Measurements from ENCODE around the gene ATP2C1. TPM values are rescaled to one million over a fixed set of nuclear protein-coding genes. Genes with fewer than 3 reads are reported as not detected.

Gene ATP2C1
- total RNA-seq, 2 donors from 2014 or later: 100 to 109 TPM

DNA sequence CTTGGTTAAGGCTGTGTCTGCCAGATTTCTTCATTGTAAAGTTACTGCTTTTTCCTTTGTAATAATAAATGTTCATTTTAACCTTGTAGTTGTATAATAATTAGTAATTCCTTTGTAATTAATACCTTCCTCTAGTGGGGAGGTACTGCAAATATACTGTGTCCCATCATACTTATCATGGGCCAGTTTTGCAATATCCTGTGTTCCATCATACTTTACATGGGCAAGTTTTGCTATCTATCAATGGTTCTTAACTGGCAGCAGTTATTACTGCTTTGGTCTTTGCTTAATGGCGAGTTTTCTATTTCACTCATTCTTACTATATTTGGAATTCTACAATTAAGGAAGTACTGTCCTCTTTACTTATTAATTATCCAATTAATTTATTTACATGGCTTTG, 10.6 kb downstream of the ATP2C1 start:
- Mint-ChIP-seq H3K4me1 (ENCODE audit: low read depth in 2 of 2) (peaks cover 61 to 73% of the 10 kb centered on the region in 2 donors), H3K27ac (peak overlapping the region; percentile 65 to 84), H3K36me3 (peaks cover 4% of the 10 kb centered on the region), H3K4me3 (no peak overlapping the region), H3K27me3 (no peaks in the 10 kb centered on the region), H3K9me3 (no peaks in the 10 kb centered on the region)
- DNase-seq (ENCODE audit: low spot score) (no peak), ATAC-seq (peak in 1 of 2 donors; percentile 67)

DNA sequence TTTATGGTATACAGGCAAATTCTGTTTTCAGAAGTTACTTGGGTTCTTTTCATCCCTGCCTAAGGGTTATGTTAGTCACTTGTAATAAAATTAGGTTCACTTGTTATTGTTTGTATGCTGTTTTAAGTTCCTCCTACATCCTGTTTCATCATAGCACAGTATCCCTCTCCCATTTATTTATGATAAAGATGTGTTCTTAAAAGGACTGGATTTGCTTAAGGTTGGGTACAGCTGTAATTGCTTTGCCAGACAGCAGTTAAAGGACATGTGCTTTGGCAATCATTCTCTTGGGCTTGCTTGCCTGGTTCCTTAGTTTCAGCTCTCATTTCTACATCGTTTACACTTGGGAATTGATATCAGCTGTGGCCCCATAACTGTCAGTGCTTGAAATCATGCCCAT, 11.7 kb downstream of the ATP2C1 start:
- H3K4me3 Mint-ChIP-seq: peak overlapping the region; percentile 56
- peaks cover 4% of the 10 kb centered on the region for H3K36me3 Mint-ChIP-seq
- H3K4me1 Mint-ChIP-seq (ENCODE audit: low read depth in 2 of 2): peaks cover 61 to 73% of the 10 kb centered on the region in 2 donors
- no peaks in the 10 kb centered on the region for H3K27me3 Mint-ChIP-seq
- H3K9me3 Mint-ChIP-seq: no peaks in the 10 kb centered on the region
- no peak for DNase-seq (ENCODE audit: low spot score)
- no peak for ATAC-seq
- peak overlapping the region; percentile 65 to 84 for H3K27ac Mint-ChIP-seq

DNA sequence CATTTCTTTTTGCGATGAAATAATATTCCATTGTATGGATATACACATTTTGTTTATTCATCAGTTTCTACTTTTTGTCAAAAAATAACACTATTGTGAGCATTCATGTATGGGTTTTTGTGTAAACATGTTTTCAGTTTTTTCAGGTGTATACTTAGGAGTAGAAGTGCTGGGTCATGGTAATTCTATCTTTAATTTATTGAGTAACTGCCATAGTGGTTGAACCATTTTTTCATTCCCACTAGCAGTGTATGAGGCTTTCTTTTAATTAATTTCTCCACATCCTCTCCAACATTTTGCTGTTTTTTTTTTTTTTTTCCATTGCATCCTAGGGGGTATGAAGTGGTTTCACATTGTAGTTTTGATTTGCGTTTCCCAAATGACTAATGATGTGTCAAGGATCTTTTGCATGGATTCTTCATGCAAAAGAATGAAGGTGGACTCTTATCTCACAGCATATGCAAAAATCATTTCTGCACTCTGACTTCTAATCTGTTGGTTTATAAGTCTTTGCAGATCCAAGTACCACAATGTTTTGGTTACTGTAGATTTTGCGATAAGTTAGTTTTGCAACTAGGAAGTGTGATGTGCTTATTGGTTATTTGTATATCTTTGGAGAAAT, 12.6 kb downstream of the ATP2C1 start:
- Mint-ChIP-seq H3K9me3 (no peaks in the 10 kb centered on the region), H3K27me3 (no peaks in the 10 kb centered on the region), H3K4me3 (peak overlapping the region; percentile 2), H3K36me3 (peaks cover 7% of the 10 kb centered on the region), H3K4me1 (ENCODE audit: low read depth in 2 of 2) (peaks cover 56 to 65% of the 10 kb centered on the region in 2 donors), H3K27ac (peak overlapping the region; percentile 65 to 84)
- no peak for ATAC-seq
- DNase-seq (ENCODE audit: low spot score): no peak

DNA sequence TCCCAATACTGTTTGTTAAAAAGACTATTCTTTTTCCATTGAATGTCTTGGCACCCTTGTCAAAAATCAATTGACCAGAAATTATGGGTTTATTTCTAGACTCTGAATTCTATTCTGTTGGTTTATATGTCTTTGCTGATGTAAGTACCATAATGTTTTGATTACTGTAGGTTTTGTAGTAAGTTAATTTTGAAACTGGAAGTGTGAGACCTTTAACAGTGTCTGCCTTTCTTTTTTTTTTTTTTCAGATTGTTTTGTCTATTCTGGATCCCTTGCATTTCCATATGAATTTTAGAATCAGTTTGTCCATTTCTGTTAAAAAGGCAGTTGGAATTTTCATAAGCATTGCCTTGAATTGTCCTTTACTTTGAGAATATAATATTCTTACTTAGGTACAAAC, 13.6 kb downstream of the ATP2C1 start:
- Mint-ChIP-seq H3K36me3 (peaks cover 9% of the 10 kb centered on the region), H3K27ac (peak overlapping the region in 1 of 2 donors; percentile 21), H3K9me3 (no peaks in the 10 kb centered on the region), H3K4me1 (ENCODE audit: low read depth in 2 of 2) (peaks cover 48 to 55% of the 10 kb centered on the region in 2 donors), H3K4me3 (peak overlapping the region; percentile 6), H3K27me3 (no peaks in the 10 kb centered on the region)
- ATAC-seq: no peak
- DNase-seq (ENCODE audit: low spot score): no peak

DNA sequence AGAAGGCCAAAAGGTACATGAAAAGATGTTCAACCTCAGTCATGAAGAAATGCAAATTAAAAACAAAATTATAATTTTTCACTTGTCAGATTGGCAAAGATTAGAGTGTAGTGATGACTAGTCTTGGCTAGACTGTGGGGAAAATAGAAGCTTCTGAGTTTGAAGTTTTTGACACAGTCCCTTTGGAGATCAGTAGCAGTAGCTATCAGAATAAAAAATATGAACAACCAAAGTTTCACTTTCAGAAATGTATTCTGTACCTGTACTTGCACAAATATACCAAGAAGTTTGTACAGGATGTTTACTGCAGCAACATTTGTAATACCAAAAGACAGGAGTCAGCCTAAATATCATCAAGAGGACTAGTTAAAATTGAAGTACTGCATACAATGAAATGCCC, 14.1 kb downstream of the ATP2C1 start:
- peaks cover 45 to 50% of the 10 kb centered on the region in 2 donors for H3K4me1 Mint-ChIP-seq (ENCODE audit: low read depth in 2 of 2)
- H3K27ac Mint-ChIP-seq: peak overlapping the region in 1 of 2 donors; percentile 21
- no peak for DNase-seq (ENCODE audit: low spot score)
- ATAC-seq: peak in 1 of 2 donors; percentile 52
- H3K27me3 Mint-ChIP-seq: no peaks in the 10 kb centered on the region
- H3K4me3 Mint-ChIP-seq: no peak overlapping the region
- H3K36me3 Mint-ChIP-seq: peaks cover 9% of the 10 kb centered on the region
- H3K9me3 Mint-ChIP-seq: no peaks in the 10 kb centered on the region

DNA sequence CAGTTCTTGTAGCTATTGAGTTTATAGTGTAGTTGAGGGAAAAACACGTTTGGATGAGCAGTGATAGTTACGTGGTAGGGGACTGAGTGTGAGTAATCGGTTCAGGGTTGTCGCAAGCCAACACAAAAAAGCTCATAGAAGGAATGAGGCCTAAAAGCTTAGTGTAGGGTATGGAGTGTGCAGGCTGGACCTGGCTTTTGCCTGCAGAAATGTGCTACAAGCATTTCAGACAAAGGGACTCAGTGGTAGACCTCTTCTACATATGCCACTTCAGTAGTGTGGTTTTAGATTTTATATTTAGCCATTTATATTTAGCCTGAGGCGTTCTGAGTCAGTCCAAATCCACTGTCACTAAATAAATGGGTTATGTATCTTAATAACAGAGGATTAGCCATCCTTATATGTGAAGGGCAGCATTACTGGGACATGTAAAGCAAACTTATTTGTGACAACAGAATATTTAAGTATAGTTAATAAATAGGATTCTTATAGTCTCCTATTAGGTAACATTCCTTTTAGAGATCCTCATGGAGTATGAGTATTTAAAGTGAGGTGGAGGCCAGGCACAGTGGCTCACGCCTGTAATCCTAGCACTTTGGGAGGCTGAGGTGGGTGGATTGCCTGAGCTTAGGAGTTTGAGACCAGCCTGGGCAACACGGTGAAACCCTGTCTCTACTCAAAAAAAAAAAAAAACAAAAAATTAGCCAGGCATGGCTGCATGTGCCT, 21.8 kb downstream of the ATP2C1 start:
- H3K9me3 Mint-ChIP-seq: no peaks in the 10 kb centered on the region
- H3K27ac Mint-ChIP-seq: no peak overlapping the region
- DNase-seq (ENCODE audit: low spot score) (no peak), ATAC-seq (no peak)
- H3K4me1 Mint-ChIP-seq (ENCODE audit: low read depth in 2 of 2): peaks cover 21 to 31% of the 10 kb centered on the region in 2 donors
- no peak overlapping the region for H3K4me3 Mint-ChIP-seq
- peaks cover 5% of the 10 kb centered on the region for H3K36me3 Mint-ChIP-seq
- no peaks in the 10 kb centered on the region for H3K27me3 Mint-ChIP-seq

DNA sequence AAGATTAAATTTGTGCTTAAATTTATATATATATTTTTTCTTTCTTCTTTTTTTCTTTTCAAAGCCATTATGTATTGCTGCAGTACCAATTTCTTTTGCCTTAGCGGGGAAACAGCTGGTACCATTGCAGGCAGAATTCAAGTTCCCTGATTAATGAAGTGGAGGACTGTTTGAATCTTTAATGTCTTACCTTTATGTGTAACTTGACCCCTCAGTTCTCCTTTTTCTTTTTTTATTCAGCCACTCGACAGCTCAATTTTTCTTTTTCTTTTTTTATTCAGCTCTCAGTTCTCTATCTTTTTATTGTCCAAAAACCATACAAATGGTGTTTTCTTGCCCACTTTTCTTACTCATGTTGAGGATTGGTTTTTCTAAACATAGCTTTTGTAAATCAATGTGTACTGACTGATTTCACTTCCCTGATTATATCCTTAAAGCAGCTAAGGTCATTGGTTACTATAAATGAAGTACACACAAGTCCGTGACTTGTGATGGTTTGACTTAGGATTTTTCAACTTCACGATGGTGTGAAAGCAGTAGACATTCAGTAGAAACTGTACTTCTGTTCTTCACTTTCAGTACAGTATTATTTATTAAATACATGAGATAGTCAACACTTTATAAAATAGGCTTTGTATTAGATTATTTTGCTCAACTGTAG, 22.8 kb downstream of the ATP2C1 start:
- no peak for DNase-seq (ENCODE audit: low spot score)
- H3K27me3 Mint-ChIP-seq: no peaks in the 10 kb centered on the region
- no peak overlapping the region for H3K4me3 Mint-ChIP-seq
- no peak overlapping the region for H3K27ac Mint-ChIP-seq
- H3K36me3 Mint-ChIP-seq: peaks cover under 1% of the 10 kb centered on the region
- H3K4me1 Mint-ChIP-seq (ENCODE audit: low read depth in 2 of 2): peaks cover 19 to 33% of the 10 kb centered on the region in 2 donors
- no peak for ATAC-seq
- no peaks in the 10 kb centered on the region for H3K9me3 Mint-ChIP-seq

DNA sequence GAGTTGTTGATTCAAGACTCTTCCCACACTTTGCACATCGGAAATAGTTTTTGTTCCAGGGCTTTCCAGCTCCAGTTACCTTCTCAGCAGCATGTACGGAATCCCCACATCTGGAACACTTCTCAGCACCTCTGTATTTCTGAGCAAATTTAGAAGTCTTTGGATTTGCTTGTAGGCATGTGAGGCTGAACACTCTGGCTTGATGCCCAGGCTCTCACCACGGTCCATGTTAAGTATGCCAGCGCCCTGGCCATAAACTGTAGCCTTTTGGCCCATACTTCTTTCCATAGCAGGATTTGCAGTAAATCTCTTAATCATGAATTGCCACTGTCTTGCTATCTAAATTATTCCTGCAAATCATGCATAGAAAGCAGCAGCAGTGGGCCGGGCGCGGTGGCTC, 24.4 kb downstream of the ATP2C1 start:
- Mint-ChIP-seq H3K4me3 (no peak overlapping the region), H3K27ac (no peak overlapping the region), H3K4me1 (ENCODE audit: low read depth in 2 of 2) (peaks cover 30 to 46% of the 10 kb centered on the region in 2 donors), H3K27me3 (no peaks in the 10 kb centered on the region), H3K36me3 (no peaks in the 10 kb centered on the region), H3K9me3 (no peaks in the 10 kb centered on the region)
- DNase-seq (ENCODE audit: low spot score) (no peak), ATAC-seq (no peak)

DNA sequence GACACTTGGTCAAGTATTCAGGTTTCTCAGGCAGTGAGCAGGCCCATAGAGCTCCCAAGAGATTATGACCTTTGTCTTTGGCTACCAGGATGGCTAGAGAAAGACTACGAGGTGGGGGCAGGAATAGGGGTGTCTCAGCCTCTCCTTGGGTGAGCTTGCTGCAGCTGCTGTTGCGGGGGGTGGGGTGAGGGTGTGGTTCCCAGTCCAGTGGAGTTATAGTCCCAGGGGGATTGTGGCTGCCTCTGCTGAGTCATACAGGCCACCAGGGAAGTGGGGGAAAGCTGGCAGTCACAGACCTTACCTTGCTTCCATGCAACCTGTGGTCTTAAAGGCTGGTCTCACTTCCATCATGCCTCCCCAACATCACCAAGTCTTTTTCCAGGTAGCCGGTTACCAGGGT, 31.7 kb downstream of the ATP2C1 start:
- H3K27me3 Mint-ChIP-seq: no peaks in the 10 kb centered on the region
- peaks cover 44 to 47% of the 10 kb centered on the region in 2 donors for H3K4me1 Mint-ChIP-seq (ENCODE audit: low read depth in 2 of 2)
- DNase-seq (ENCODE audit: low spot score) (no peak), ATAC-seq (no peak)
- peaks cover 4% of the 10 kb centered on the region for H3K9me3 Mint-ChIP-seq
- H3K4me3 Mint-ChIP-seq: no peak overlapping the region
- peaks cover 16% of the 10 kb centered on the region for H3K36me3 Mint-ChIP-seq
- no peak overlapping the region for H3K27ac Mint-ChIP-seq

DNA sequence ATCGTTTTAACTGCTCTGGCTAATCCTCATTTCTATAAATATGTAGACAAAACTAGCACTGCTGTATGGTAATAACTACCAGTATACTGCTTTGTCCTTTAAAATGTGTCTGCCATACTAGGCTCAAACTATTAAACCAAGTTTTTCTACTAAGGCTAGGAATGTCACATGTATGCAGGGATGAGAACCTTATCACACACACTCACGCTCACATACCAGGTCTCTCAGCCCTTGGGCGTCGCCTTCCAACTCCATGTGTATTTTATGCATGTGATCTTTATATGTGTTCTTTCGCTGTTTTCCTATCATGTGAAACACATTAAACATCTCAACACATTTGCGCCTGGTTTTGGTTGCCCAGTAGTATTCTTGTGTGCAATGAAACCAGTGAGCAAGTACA, 32.6 kb downstream of the ATP2C1 start:
- no peak for ATAC-seq
- H3K4me3 Mint-ChIP-seq: no peak overlapping the region
- peaks cover 4% of the 10 kb centered on the region for H3K9me3 Mint-ChIP-seq
- no peaks in the 10 kb centered on the region for H3K27me3 Mint-ChIP-seq
- H3K4me1 Mint-ChIP-seq (ENCODE audit: low read depth in 2 of 2): peaks cover 43 to 47% of the 10 kb centered on the region in 2 donors
- H3K27ac Mint-ChIP-seq: no peak overlapping the region
- H3K36me3 Mint-ChIP-seq: peaks cover 16% of the 10 kb centered on the region
- no peak for DNase-seq (ENCODE audit: low spot score)

DNA sequence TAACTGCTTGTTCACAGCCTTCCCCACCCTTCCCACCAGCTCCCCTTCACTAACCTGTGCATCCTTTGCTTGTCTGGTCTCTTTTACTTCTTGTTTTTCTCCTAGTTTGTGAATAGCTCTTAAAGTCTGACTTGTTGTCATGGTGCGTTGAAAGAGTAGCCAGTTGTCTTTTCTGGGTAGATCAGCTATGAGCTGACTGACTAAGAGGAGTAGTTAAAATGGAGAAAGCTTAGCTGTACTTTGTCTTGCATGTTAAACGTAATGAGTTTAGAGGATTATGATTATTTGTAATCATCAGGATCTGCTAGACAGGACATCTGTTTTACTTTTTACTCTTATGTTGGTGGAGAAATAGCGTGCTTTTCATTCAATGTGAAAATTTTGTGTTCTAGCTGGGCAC, 35.9 kb downstream of the ATP2C1 start:
- Mint-ChIP-seq H3K27ac (peak overlapping the region in 1 of 2 donors; percentile 53), H3K36me3 (peaks cover 8% of the 10 kb centered on the region)

DNA sequence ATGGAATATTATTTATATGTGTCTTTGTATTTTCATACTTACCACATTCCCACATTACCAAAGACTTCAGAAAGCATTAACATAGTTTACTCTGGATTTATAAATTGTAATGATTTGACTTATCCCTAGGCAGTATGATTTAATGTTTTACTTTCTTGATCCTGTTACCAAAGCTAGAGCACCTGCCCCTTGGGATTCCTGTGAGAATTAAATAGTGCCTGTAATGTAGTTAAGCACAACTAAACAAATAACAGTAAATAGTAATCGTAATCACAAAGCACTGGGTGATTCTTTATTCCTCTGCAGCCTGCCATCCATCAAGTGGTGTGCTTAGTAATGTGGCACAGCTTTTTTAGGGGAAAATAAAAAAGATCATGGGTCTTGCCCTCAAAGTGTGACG, 39.1 kb downstream of the ATP2C1 start:
- DNase-seq (ENCODE audit: low spot score) (no peak), ATAC-seq (no peak)
- H3K27ac Mint-ChIP-seq: no peak overlapping the region
- peaks cover 20 to 29% of the 10 kb centered on the region in 2 donors for H3K4me1 Mint-ChIP-seq (ENCODE audit: low read depth in 2 of 2)
- no peaks in the 10 kb centered on the region for H3K9me3 Mint-ChIP-seq
- H3K36me3 Mint-ChIP-seq: peaks cover 8% of the 10 kb centered on the region
- H3K4me3 Mint-ChIP-seq: no peak overlapping the region
- no peaks in the 10 kb centered on the region for H3K27me3 Mint-ChIP-seq

More for the DNA sequence above, 35.9 kb downstream of the ATP2C1 start:
- Mint-ChIP-seq H3K4me3 (no peak overlapping the region), H3K4me1 (ENCODE audit: low read depth in 2 of 2) (peaks cover 34 to 37% of the 10 kb centered on the region in 2 donors), H3K9me3 (no peaks in the 10 kb centered on the region), H3K27me3 (no peaks in the 10 kb centered on the region)
- ATAC-seq: no peak
- no peak for DNase-seq (ENCODE audit: low spot score)

DNA sequence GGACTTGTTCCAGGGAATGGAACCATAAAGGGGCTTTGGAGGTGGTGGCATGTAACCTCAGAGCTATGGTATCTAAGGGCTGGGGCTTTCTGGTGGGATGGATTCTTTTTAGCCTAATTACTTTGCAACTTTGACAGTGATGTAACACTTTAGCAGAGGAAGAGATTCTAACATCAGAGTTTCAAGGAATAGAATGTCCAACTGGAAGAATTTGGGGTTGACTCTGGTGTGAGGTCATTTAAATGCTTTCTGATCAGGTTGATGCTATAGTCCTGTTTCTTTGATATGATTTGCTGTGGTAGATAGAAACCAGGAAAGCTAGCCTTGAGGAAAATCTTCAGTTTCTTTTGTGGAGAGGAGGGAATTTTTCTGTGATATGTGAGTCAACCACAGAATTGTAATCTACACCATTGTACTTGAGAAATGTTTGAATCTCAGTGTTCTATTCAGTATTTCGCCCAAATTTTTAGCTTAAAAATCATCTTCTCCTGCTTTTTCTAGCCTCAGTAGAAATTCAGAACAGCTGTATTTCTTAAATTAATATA, 40.0 kb downstream of the ATP2C1 start:
- H3K9me3 Mint-ChIP-seq: no peaks in the 10 kb centered on the region
- peak overlapping the region; percentile 11 for H3K4me3 Mint-ChIP-seq
- H3K4me1 Mint-ChIP-seq (ENCODE audit: low read depth in 2 of 2): peaks cover 21 to 22% of the 10 kb centered on the region in 2 donors
- no peaks in the 10 kb centered on the region for H3K27me3 Mint-ChIP-seq
- DNase-seq (ENCODE audit: low spot score): no peak
- no peak for ATAC-seq
- H3K36me3 Mint-ChIP-seq: peaks cover 8% of the 10 kb centered on the region
- H3K27ac Mint-ChIP-seq: peak overlapping the region; percentile 7 to 82

Measured in natural killer cell treated with Interleukin-12 subunit alpha and Interleukin-12 subunit beta and Interleukin-15 and Interleukin-18, amount 100 ng/mL, for 72 hours (primary cell).